GM06990 (cell line): ENCODE results near the gene VOPP1.

ENCODE experiments used
- DNase-seq: peaks from one replicate; pipeline ENCODE4 v3.0.0-alpha.2; 2011; ENCODE audit not compliant: insufficient read length; ENCODE audit errors: extremely low read depth
- H3K27me3 ChIP-seq: replicated peaks from 2 replicates; pipeline ENCODE4 v1.6.0; 2011; ENCODE audit warnings: low read length; ENCODE audit not compliant: control insufficient read depth, insufficient read depth
- H3K36me3 ChIP-seq: 2 replicates; pipeline ENCODE4 v1.5.1; 2011; ENCODE audit warnings: low read length; ENCODE audit not compliant: control insufficient read depth, insufficient read depth
- H3K4me3 ChIP-seq: replicated peaks from 2 replicates; pipeline ENCODE4 v1.5.1; 2011; ENCODE audit warnings: low read depth, mild to moderate bottlenecking, control low read depth, low read length
- CTCF ChIP-seq: IDR thresholded peaks from 2 replicates; pipeline ENCODE4 v1.5.1; 2011; ENCODE audit warnings: low read length, control low read depth, mild to moderate bottlenecking, inconsistent platforms; ENCODE audit not compliant: insufficient read depth, poor library complexity, severe bottlenecking

The VOPP1 gene

GRCh38 chr7:55595511-55595910 is 23.2 kb upstream of the VOPP1 start:
- H3K4me3 ChIP-seq: no peak overlapping the region
- no peaks in the 10 kb centered on the region for H3K27me3 ChIP-seq
- no peaks in the 10 kb centered on the region for H3K36me3 ChIP-seq
- no peak for DNase-seq
- no peak for TF ChIP-seq CTCF

- Histone ChIP-seq H3K4me3 (no peak overlapping the region), H3K27me3 (no peaks in the 10 kb centered on the region), H3K36me3 (no peaks in the 10 kb centered on the region)
- TF ChIP-seq CTCF: no peak
- no peak for DNase-seq
These were observed 22.6 kb upstream of the VOPP1 start for GRCh38 chr7:55594870-55595269.

GRCh38 chr7:55594414-55594813 is 22.1 kb upstream of the VOPP1 start:
- Histone ChIP-seq H3K36me3 (no peaks in the 10 kb centered on the region), H3K27me3 (no peaks in the 10 kb centered on the region), H3K4me3 (no peak overlapping the region)
- no peak for DNase-seq
- no peak for TF ChIP-seq CTCF

GRCh38 chr7:55593515-55594318 is 21.4 kb upstream of the VOPP1 start:
- no peak for DNase-seq
- H3K4me3 ChIP-seq: no peak overlapping the region
- no peaks in the 10 kb centered on the region for H3K27me3 ChIP-seq
- TF ChIP-seq CTCF: peak; percentile 93
- H3K36me3 ChIP-seq: no peaks in the 10 kb centered on the region

- H3K4me3 ChIP-seq: no peak overlapping the region
- no peaks in the 10 kb centered on the region for H3K27me3 ChIP-seq
- no peak for DNase-seq
- TF ChIP-seq CTCF: no peak
- no peaks in the 10 kb centered on the region for H3K36me3 ChIP-seq
These were observed 20.8 kb upstream of the VOPP1 start for GRCh38 chr7:55593172-55593514.

- H3K27me3 ChIP-seq: no peaks in the 10 kb centered on the region
- DNase-seq: no peak
- no peak overlapping the region for H3K4me3 ChIP-seq
- no peak for TF ChIP-seq CTCF
- no peaks in the 10 kb centered on the region for H3K36me3 ChIP-seq
These were observed 20.2 kb upstream of the VOPP1 start for GRCh38 chr7:55592492-55592891.
